Fibroblast of lung (primary cell): ENCODE measurements around the gene MEN1. TPM values are rescaled to one million over a fixed set of nuclear protein-coding genes. Genes with fewer than 3 reads are reported as not detected.

ENCODE experiments used
- DNase-seq, 2 donors: peaks; one replicate each; pipeline versions ENCODE4 v3.0.0 to v3.0.0-alpha.2; 2010; ENCODE audit warnings: low read depth in 2 of 2
- H2AFZ ChIP-seq: 2 replicates; pipeline ENCODE4 v1.5.1; 2012; ENCODE audit warnings: low read length, control low read depth, inconsistent platforms
- H3K27ac ChIP-seq: 2 replicates; pipeline ENCODE4 v1.5.1; 2011; ENCODE audit warnings: low read length, control low read depth; ENCODE audit not compliant: insufficient read depth
- H3K27me3 ChIP-seq: 2 replicates; pipeline ENCODE4 v1.5.1; 2011; ENCODE audit warnings: mild to moderate bottlenecking, low read length; ENCODE audit not compliant: control insufficient read depth, insufficient read depth
- H3K36me3 ChIP-seq: 2 replicates; pipeline ENCODE4 v1.5.1; 2011; ENCODE audit warnings: low read length; ENCODE audit not compliant: control insufficient read depth, insufficient read depth
- H3K4me1 ChIP-seq: 2 replicates; pipeline ENCODE4 v1.5.1; 2011; ENCODE audit warnings: low read length; ENCODE audit not compliant: control insufficient read depth, insufficient read depth; ENCODE audit errors: extremely low read depth
- H3K4me2 ChIP-seq: 2 replicates; pipeline ENCODE4 v1.5.1; 2011; ENCODE audit warnings: low read length, control low read depth; ENCODE audit not compliant: insufficient read depth; ENCODE audit errors: extremely low read depth
- H3K4me3 ChIP-seq, 4 experiments: fragments of 200-600 bp in 1 of 4; sonication (generic) in 1 of 4; replicated peaks in 1 of 4; 2 replicates each; pipeline ENCODE4 v1.5.1; 2011 to 2016; ENCODE audit warnings: low read length in 4 of 4, low read depth in 3 of 4, mild to moderate bottlenecking in 3 of 4, control low read depth in 2 of 4, inconsistent platforms in 1 of 4, mixed read lengths in 1 of 4; ENCODE audit not compliant: insufficient read depth in 1 of 4; ENCODE audit errors: control extremely low read depth in 1 of 4
- H3K79me2 ChIP-seq: 2 replicates; pipeline ENCODE4 v1.5.1; 2012; ENCODE audit warnings: mild to moderate bottlenecking, low read length, inconsistent platforms; ENCODE audit not compliant: control insufficient read depth, insufficient read depth
- H3K9ac ChIP-seq: 2 replicates; pipeline ENCODE4 v1.5.1; 2011; ENCODE audit warnings: mild to moderate bottlenecking, low read length, control low read depth; ENCODE audit not compliant: insufficient read depth
- H3K9me3 ChIP-seq: 2 replicates; pipeline ENCODE4 v1.5.1; 2012; ENCODE audit warnings: low read depth, low read length; ENCODE audit not compliant: control insufficient read depth, insufficient read depth
- H4K20me1 ChIP-seq: 2 replicates; pipeline ENCODE4 v1.5.1; 2011; ENCODE audit warnings: low read length; ENCODE audit not compliant: control insufficient read depth, insufficient read depth; ENCODE audit errors: extremely low read depth
- CTCF ChIP-seq, 2 donors: IDR thresholded peaks in 1 of 2; conservative IDR thresholded peaks in 1 of 2; 1 replicate in 1 of 2; 2 replicates in 1 of 2; pipeline ENCODE4 v1.5.1; 2011 to 2012; ENCODE audit warnings: low read length in 2 of 2, control low read depth in 1 of 2, inconsistent platforms in 1 of 2, low read depth in 1 of 2, mild to moderate bottlenecking in 1 of 2
- EZH2 ChIP-seq: IDR thresholded peaks from 2 replicates; pipeline ENCODE4 v1.5.1; 2012; ENCODE audit warnings: low read length, control low read depth, mild to moderate bottlenecking; ENCODE audit errors: missing control alignments
- polyA plus RNA-seq, 2 donors: library from polyadenylated mRNA; depleted of rRNA in 1 of 2; stranded (reverse) in 1 of 2; unstranded in 1 of 2; fragments of >200 nt; gene quantifications; 2 replicates each; pipeline ENCODE4 v1.2.1, GENCODE V29; 2011 to 2012; ENCODE audit warnings: missing spikeins in 1 of 2
- total RNA-seq: library from RNA; depleted of rRNA; stranded (reverse); fragments of >200 nt; gene quantifications from 2 replicates; pipeline ENCODE4 v1.2.1, GENCODE V29; 2014

MEN1 gene
- total and polyA plus RNA-seq, 2 donors (not counting 1 experiment from before 2014, with no cell fraction given), result 8.9 to 13.7 TPM

- no peak overlapping the region for H3K27ac ChIP-seq
- H3K4me1 ChIP-seq, result no peaks in the 10 kb centered on the region
- H3K4me3 ChIP-seq, result no peak overlapping the region
- H3K4me2 ChIP-seq, result no peak overlapping the region
- H4K20me1 ChIP-seq, result no peaks in the 10 kb centered on the region
- no peak overlapping the region for H2AFZ ChIP-seq
- no peak for DNase-seq
- TF ChIP-seq CTCF (conservative IDR thresholded peaks at IDR 0.05 in 1 of 2, IDR thresholded peaks at IDR 0.05 in 1 of 2; ENCODE audit: low read depth in 1 of 2, low read length in 2 of 2) (no peak), EZH2 (no peak)
- no peaks in the 10 kb centered on the region for H3K36me3 ChIP-seq
- no peaks in the 10 kb centered on the region for H3K27me3 ChIP-seq
- H3K79me2 ChIP-seq, result no peaks in the 10 kb centered on the region
- no peak overlapping the region for H3K9ac ChIP-seq
- H3K9me3 ChIP-seq, result no peaks in the 10 kb centered on the region
Observed at GRCh38 chr11:64789331-64790204, 20.8 kb downstream of the MEN1 start.

GRCh38 chr11:64788321-64789215 lies 21.8 kb downstream of the MEN1 start:
- H3K4me3 ChIP-seq, result no peak overlapping the region
- no peaks in the 10 kb centered on the region for H4K20me1 ChIP-seq
- TF ChIP-seq CTCF (conservative IDR thresholded peaks at IDR 0.05 in 1 of 2, IDR thresholded peaks at IDR 0.05 in 1 of 2; ENCODE audit: low read depth in 1 of 2, low read length in 2 of 2) (no peak), EZH2 (no peak)
- H3K4me1 ChIP-seq, result no peaks in the 10 kb centered on the region
- no peaks in the 10 kb centered on the region for H3K36me3 ChIP-seq
- no peaks in the 10 kb centered on the region for H3K9me3 ChIP-seq
- H3K79me2 ChIP-seq, result no peaks in the 10 kb centered on the region
- H3K9ac ChIP-seq, result no peak overlapping the region
- no peak overlapping the region for H2AFZ ChIP-seq
- H3K27me3 ChIP-seq, result no peaks in the 10 kb centered on the region
- no peak overlapping the region for H3K27ac ChIP-seq
- DNase-seq, result no peak
- no peak overlapping the region for H3K4me2 ChIP-seq
